ENCODE measurements around the gene TMEM41B.

Gene TMEM41B

GRCh38 chr11:9267680-9268079 lies 46.7 kb downstream of the TMEM41B start:
- Histone ChIP-seq H3K4me2 (ENCODE audit: low read length) (no peak overlapping the region), H2AFZ (ENCODE audit: low read length) (no peak overlapping the region), H3K9me3 (ENCODE audit: low read length) (no peaks in the 10 kb centered on the region), H3K9ac (ENCODE audit: low read length) (no peak overlapping the region), H3K27ac (ENCODE audit: low read depth, low read length, poor library complexity, severe bottlenecking) (no peak overlapping the region), H3K79me2 (ENCODE audit: insufficient read depth, low read length) (no peaks in the 10 kb centered on the region), H4K20me1 (ENCODE audit: insufficient read depth, low read length) (no peaks in the 10 kb centered on the region), H3K36me3 (ENCODE audit: insufficient read depth, low read length) (no peaks in the 10 kb centered on the region), H3K4me3 (ENCODE audit: low read depth, low read length, poor library complexity, severe bottlenecking) (no peak overlapping the region), H3K4me1 (ENCODE audit: insufficient read depth, low read length, severe bottlenecking) (peaks cover 16% of the 10 kb centered on the region), H3K27me3 (ENCODE audit: insufficient read depth, low read length) (no peaks in the 10 kb centered on the region), H3F3A (ENCODE audit: insufficient read depth, low read length) (no peaks in the 10 kb centered on the region), H3K9me2 (ENCODE audit: low read depth, low read length) (no peaks in the 10 kb centered on the region)
- no peak for TF ChIP-seq EZH2 (IDR thresholded peaks at IDR 0.05; ENCODE audit: borderline replicate concordance, low read length)
- TF ChIP-seq CTCF (IDR thresholded peaks at IDR 0.05; ENCODE audit: low read length), result no peak

- Histone ChIP-seq H3K79me2 (ENCODE audit: insufficient read depth, low read length) (no peaks in the 10 kb centered on the region), H3K27ac (ENCODE audit: low read depth, low read length, poor library complexity, severe bottlenecking) (no peak overlapping the region), H4K20me1 (ENCODE audit: insufficient read depth, low read length) (no peaks in the 10 kb centered on the region), H3K9ac (ENCODE audit: low read length) (no peak overlapping the region), H3K4me3 (ENCODE audit: low read depth, low read length, poor library complexity, severe bottlenecking) (no peak overlapping the region), H3K4me1 (ENCODE audit: insufficient read depth, low read length, severe bottlenecking) (peaks cover 16% of the 10 kb centered on the region), H3F3A (ENCODE audit: insufficient read depth, low read length) (no peaks in the 10 kb centered on the region), H3K4me2 (ENCODE audit: low read length) (no peak overlapping the region), H3K27me3 (ENCODE audit: insufficient read depth, low read length) (no peaks in the 10 kb centered on the region), H2AFZ (ENCODE audit: low read length) (no peak overlapping the region), H3K9me3 (ENCODE audit: low read length) (no peaks in the 10 kb centered on the region), H3K36me3 (ENCODE audit: insufficient read depth, low read length) (no peaks in the 10 kb centered on the region), H3K9me2 (ENCODE audit: low read depth, low read length) (no peaks in the 10 kb centered on the region)
- TF ChIP-seq CTCF (IDR thresholded peaks at IDR 0.05; ENCODE audit: low read length) (no peak), EZH2 (IDR thresholded peaks at IDR 0.05; ENCODE audit: borderline replicate concordance, low read length) (no peak)
Observed at GRCh38 chr11:9266926-9267325, 47.5 kb downstream of the TMEM41B start.

GRCh38 chr11:9266132-9266736 lies 48.2 kb downstream of the TMEM41B start:
- Histone ChIP-seq H3K9me2 (ENCODE audit: low read depth, low read length) (no peaks in the 10 kb centered on the region), H3K79me2 (ENCODE audit: insufficient read depth, low read length) (no peaks in the 10 kb centered on the region), H3F3A (ENCODE audit: insufficient read depth, low read length) (no peaks in the 10 kb centered on the region), H3K4me3 (ENCODE audit: low read depth, low read length, poor library complexity, severe bottlenecking) (no peak overlapping the region), H3K4me2 (ENCODE audit: low read length) (no peak overlapping the region), H3K4me1 (ENCODE audit: insufficient read depth, low read length, severe bottlenecking) (peaks cover 16% of the 10 kb centered on the region), H3K9ac (ENCODE audit: low read length) (no peak overlapping the region), H3K9me3 (ENCODE audit: low read length) (no peaks in the 10 kb centered on the region), H3K27ac (ENCODE audit: low read depth, low read length, poor library complexity, severe bottlenecking) (no peak overlapping the region), H3K36me3 (ENCODE audit: insufficient read depth, low read length) (no peaks in the 10 kb centered on the region), H4K20me1 (ENCODE audit: insufficient read depth, low read length) (no peaks in the 10 kb centered on the region), H3K27me3 (ENCODE audit: insufficient read depth, low read length) (no peaks in the 10 kb centered on the region), H2AFZ (ENCODE audit: low read length) (no peak overlapping the region)
- TF ChIP-seq EZH2 (IDR thresholded peaks at IDR 0.05; ENCODE audit: borderline replicate concordance, low read length), result no peak
- no peak for TF ChIP-seq CTCF (IDR thresholded peaks at IDR 0.05; ENCODE audit: low read length)

All from OCI-LY1 (cell line).